ENCODE measurements around the gene FN1. TPM values are rescaled to one million over a fixed set of nuclear protein-coding genes. Genes with fewer than 3 reads are reported as not detected.

FN1 gene
- polyA plus RNA-seq, 1 donor (not counting 4 experiments of a cell fraction or from before 2014, with no cell fraction given) = 1,649 TPM

DNA sequence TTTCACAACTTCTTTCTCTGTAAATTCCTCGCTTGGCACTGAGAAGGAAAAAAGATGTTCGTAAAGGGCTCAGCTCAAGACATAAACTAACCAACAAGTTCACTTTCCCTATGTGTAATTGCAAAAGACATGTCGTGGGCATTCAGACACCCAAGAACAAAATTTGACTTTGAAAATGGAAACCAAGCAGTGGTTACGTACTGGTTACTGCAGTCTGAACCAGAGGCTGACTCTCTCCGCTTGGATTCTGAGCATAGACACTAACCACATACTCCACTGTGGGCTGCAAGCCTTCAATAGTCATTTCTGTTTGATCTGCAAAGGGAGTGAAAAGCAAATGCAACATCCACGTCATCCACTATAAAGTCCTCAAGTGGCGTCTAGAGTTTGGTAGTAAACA lies 53.9 kb downstream of the FN1 start:
- FAIRE-seq (no peak), DNase-seq (ENCODE audit: low read depth, low spot score) (no peak)
- Histone ChIP-seq H3K4me3 (ENCODE audit: control insufficient read depth in 2 of 3, extremely low read depth in 1 of 3, insufficient read depth in 2 of 3, low read depth in 1 of 3, low read length in 3 of 3) (no peak overlapping the region), H3K4me1 (ENCODE audit: control insufficient read depth, extremely low read depth, insufficient read depth, low read length) (no peaks in the 10 kb centered on the region), H3K4me2 (ENCODE audit: control insufficient read depth, extremely low read depth, insufficient read depth, low read depth, low read length) (no peak overlapping the region), H3K27me3 (ENCODE audit: control insufficient read depth, extremely low read depth, insufficient read depth, low read length) (no peaks in the 10 kb centered on the region), H3K36me3 (ENCODE audit: control insufficient read depth in 2 of 2, extremely low read depth in 1 of 2, insufficient read depth in 2 of 2, low read length in 2 of 2) (peaks cover 9 to 41% of the 10 kb centered on the region in 2 experiments), H4K20me1 (ENCODE audit: control insufficient read depth, extremely low read depth, insufficient read depth, low read length) (no peaks in the 10 kb centered on the region), H3K27ac (ENCODE audit: control insufficient read depth, insufficient read depth, low read length) (no peak overlapping the region), H3K9me1 (ENCODE audit: control insufficient read depth, extremely low read depth, insufficient read depth, low read length) (no peaks in the 10 kb centered on the region), H3K9ac (ENCODE audit: control insufficient read depth, extremely low read depth, insufficient read depth, low read length) (no peak overlapping the region), H3K9me3 (ENCODE audit: control insufficient read depth, low read depth, low read length) (no peaks in the 10 kb centered on the region), H2AFZ (ENCODE audit: control insufficient read depth, low read length) (no peak overlapping the region), H3K79me2 (ENCODE audit: control insufficient read depth, insufficient read depth, low read length) (no peaks in the 10 kb centered on the region)
- TF ChIP-seq, protein P1, sequence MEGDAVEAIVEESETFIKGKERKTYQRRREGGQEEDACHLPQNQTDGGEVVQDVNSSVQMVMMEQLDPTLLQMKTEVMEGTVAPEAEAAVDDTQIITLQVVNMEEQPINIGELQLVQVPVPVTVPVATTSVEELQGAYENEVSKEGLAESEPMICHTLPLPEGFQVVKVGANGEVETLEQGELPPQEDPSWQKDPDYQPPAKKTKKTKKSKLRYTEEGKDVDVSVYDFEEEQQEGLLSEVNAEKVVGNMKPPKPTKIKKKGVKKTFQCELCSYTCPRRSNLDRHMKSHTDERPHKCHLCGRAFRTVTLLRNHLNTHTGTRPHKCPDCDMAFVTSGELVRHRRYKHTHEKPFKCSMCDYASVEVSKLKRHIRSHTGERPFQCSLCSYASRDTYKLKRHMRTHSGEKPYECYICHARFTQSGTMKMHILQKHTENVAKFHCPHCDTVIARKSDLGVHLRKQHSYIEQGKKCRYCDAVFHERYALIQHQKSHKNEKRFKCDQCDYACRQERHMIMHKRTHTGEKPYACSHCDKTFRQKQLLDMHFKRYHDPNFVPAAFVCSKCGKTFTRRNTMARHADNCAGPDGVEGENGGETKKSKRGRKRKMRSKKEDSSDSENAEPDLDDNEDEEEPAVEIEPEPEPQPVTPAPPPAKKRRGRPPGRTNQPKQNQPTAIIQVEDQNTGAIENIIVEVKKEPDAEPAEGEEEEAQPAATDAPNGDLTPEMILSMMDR (optimal IDR thresholded peaks at IDR 0.05 in 1 of 3, IDR thresholded peaks at IDR 0.05 in 1 of 3, conservative IDR thresholded peaks at IDR 0.05 in 1 of 3; ENCODE audit: extremely low read depth in 1 of 3, insufficient read depth in 2 of 3, low read length in 3 of 3) = no peak
- no peak for TF ChIP-seq EZH2 (IDR thresholded peaks at IDR 0.05; ENCODE audit: low read length)
- dilution Hi-C loops (cut with MboI; ENCODE audit: extremely low pct_ligation_motif_present, low sequenced_read_pairs) = no loop called here

DNA sequence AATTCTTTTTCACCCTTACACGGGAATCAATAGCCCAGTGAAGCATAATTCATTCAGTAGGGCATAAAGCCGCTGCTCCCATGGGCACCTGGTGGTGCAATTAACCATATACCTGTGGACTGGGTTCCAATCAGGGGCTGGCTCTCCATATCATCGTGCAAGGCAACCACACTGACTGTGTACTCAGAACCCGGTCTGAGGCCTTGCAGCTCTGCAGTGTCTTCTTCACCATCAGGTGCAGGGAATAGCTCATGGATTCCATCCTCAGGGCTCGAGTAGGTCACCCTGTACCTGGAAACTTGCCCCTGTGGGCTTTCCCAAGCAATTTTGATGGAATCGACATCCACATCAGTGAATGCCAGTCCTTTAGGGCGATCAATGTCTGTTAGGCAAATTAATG lies 55.2 kb downstream of the FN1 start:
- no peak for DNase-seq (ENCODE audit: low read depth, low spot score)
- no peaks in the 10 kb centered on the region for H3K9me1 ChIP-seq (ENCODE audit: control insufficient read depth, extremely low read depth, insufficient read depth, low read length)
- no peaks in the 10 kb centered on the region for H3K79me2 ChIP-seq (ENCODE audit: control insufficient read depth, insufficient read depth, low read length)
- H3K27me3 ChIP-seq (ENCODE audit: control insufficient read depth, extremely low read depth, insufficient read depth, low read length) = no peaks in the 10 kb centered on the region
- H2AFZ ChIP-seq (ENCODE audit: control insufficient read depth, low read length) = no peak overlapping the region
- no peak for FAIRE-seq
- H4K20me1 ChIP-seq (ENCODE audit: control insufficient read depth, extremely low read depth, insufficient read depth, low read length) = no peaks in the 10 kb centered on the region
- no peak overlapping the region for H3K4me3 ChIP-seq (ENCODE audit: control insufficient read depth in 2 of 3, extremely low read depth in 1 of 3, insufficient read depth in 2 of 3, low read depth in 1 of 3, low read length in 3 of 3)
- TF ChIP-seq, protein P1 (optimal IDR thresholded peaks at IDR 0.05 in 1 of 3, IDR thresholded peaks at IDR 0.05 in 1 of 3, conservative IDR thresholded peaks at IDR 0.05 in 1 of 3; ENCODE audit: extremely low read depth in 1 of 3, insufficient read depth in 2 of 3, low read length in 3 of 3) = no peak
- no peak for TF ChIP-seq EZH2 (IDR thresholded peaks at IDR 0.05; ENCODE audit: low read length)
- peaks cover 10 to 41% of the 10 kb centered on the region in 2 experiments for H3K36me3 ChIP-seq (ENCODE audit: control insufficient read depth in 2 of 2, extremely low read depth in 1 of 2, insufficient read depth in 2 of 2, low read length in 2 of 2)
- dilution Hi-C loops (cut with MboI; ENCODE audit: extremely low pct_ligation_motif_present, low sequenced_read_pairs) = no loop called here
- no peak overlapping the region for H3K9ac ChIP-seq (ENCODE audit: control insufficient read depth, extremely low read depth, insufficient read depth, low read length)
- no peak overlapping the region for H3K4me2 ChIP-seq (ENCODE audit: control insufficient read depth, extremely low read depth, insufficient read depth, low read depth, low read length)
- H3K4me1 ChIP-seq (ENCODE audit: control insufficient read depth, extremely low read depth, insufficient read depth, low read length) = no peaks in the 10 kb centered on the region
- H3K27ac ChIP-seq (ENCODE audit: control insufficient read depth, insufficient read depth, low read length) = no peak overlapping the region
- no peaks in the 10 kb centered on the region for H3K9me3 ChIP-seq (ENCODE audit: control insufficient read depth, low read depth, low read length)
